ENCODE results near the gene IL12B.

Gene IL12B

GRCh38 chr5:159343295-159344094 is 13.2 kb upstream of the IL12B start:
- no peaks in the 10 kb centered on the region for H3K36me3 ChIP-seq (ENCODE audit: low read depth)
- H3K27me3 ChIP-seq (ENCODE audit: insufficient read depth, poor library complexity, severe bottlenecking): no peaks in the 10 kb centered on the region
- no peak for TF ChIP-seq CTCF (IDR thresholded peaks at IDR 0.05; ENCODE audit: poor library complexity, severe bottlenecking)
- H3K4me1 ChIP-seq (ENCODE audit: insufficient read depth, poor library complexity, severe bottlenecking): peaks cover 17% of the 10 kb centered on the region
- H3K4me3 ChIP-seq (ENCODE audit: severe bottlenecking): no peak overlapping the region
- ATAC-seq (ENCODE audit: low read depth) (no peak), DNase-seq (ENCODE audit: low spot score) (no peak)
- H3K9me3 ChIP-seq (ENCODE audit: severe bottlenecking): no peaks in the 10 kb centered on the region
- no peak overlapping the region for H3K27ac ChIP-seq (ENCODE audit: poor library complexity, severe bottlenecking)

- H3K4me1 ChIP-seq (ENCODE audit: insufficient read depth, poor library complexity, severe bottlenecking): peaks cover 24% of the 10 kb centered on the region
- no peak overlapping the region for H3K27ac ChIP-seq (ENCODE audit: poor library complexity, severe bottlenecking)
- H3K9me3 ChIP-seq (ENCODE audit: severe bottlenecking): no peaks in the 10 kb centered on the region
- H3K27me3 ChIP-seq (ENCODE audit: insufficient read depth, poor library complexity, severe bottlenecking): no peaks in the 10 kb centered on the region
- no peaks in the 10 kb centered on the region for H3K36me3 ChIP-seq (ENCODE audit: low read depth)
- no peak overlapping the region for H3K4me3 ChIP-seq (ENCODE audit: severe bottlenecking)
- ATAC-seq (ENCODE audit: low read depth): no peak
- TF ChIP-seq CTCF (IDR thresholded peaks at IDR 0.05; ENCODE audit: poor library complexity, severe bottlenecking): no peak
- DNase-seq (ENCODE audit: low spot score): no peak
Measured at GRCh38 chr5:159342840-159343239, 12.6 kb upstream of the IL12B start.

GRCh38 chr5:159341906-159342310 is 11.6 kb upstream of the IL12B start:
- ATAC-seq (ENCODE audit: low read depth) (peak; percentile 77), DNase-seq (ENCODE audit: low spot score) (peak; percentile 81)
- Histone ChIP-seq H3K4me3 (ENCODE audit: severe bottlenecking) (no peak overlapping the region), H3K4me1 (ENCODE audit: insufficient read depth, poor library complexity, severe bottlenecking) (peaks cover 33% of the 10 kb centered on the region), H3K27me3 (ENCODE audit: insufficient read depth, poor library complexity, severe bottlenecking) (no peaks in the 10 kb centered on the region), H3K27ac (ENCODE audit: poor library complexity, severe bottlenecking) (peak overlapping the region; percentile 10), H3K9me3 (ENCODE audit: severe bottlenecking) (no peaks in the 10 kb centered on the region), H3K36me3 (ENCODE audit: low read depth) (no peaks in the 10 kb centered on the region; the same call in 1 of the 2 replicates)
- no peak for TF ChIP-seq CTCF (IDR thresholded peaks at IDR 0.05; ENCODE audit: poor library complexity, severe bottlenecking)

- TF ChIP-seq CTCF (IDR thresholded peaks at IDR 0.05; ENCODE audit: poor library complexity, severe bottlenecking): no peak
- H3K9me3 ChIP-seq (ENCODE audit: severe bottlenecking): no peaks in the 10 kb centered on the region
- no peak for DNase-seq (ENCODE audit: low spot score)
- H3K4me1 ChIP-seq (ENCODE audit: insufficient read depth, poor library complexity, severe bottlenecking): peaks cover 34% of the 10 kb centered on the region
- H3K4me3 ChIP-seq (ENCODE audit: severe bottlenecking): no peak overlapping the region
- H3K27me3 ChIP-seq (ENCODE audit: insufficient read depth, poor library complexity, severe bottlenecking): no peaks in the 10 kb centered on the region
- peak overlapping the region; percentile 10 for H3K27ac ChIP-seq (ENCODE audit: poor library complexity, severe bottlenecking)
- no peak for ATAC-seq (ENCODE audit: low read depth)
- H3K36me3 ChIP-seq (ENCODE audit: low read depth): no peaks in the 10 kb centered on the region; the same call in 1 of the 2 replicates
Measured at GRCh38 chr5:159341145-159341544, 10.9 kb upstream of the IL12B start.

GRCh38 chr5:159340511-159340910 is 10.2 kb upstream of the IL12B start:
- Histone ChIP-seq H3K4me1 (ENCODE audit: insufficient read depth, poor library complexity, severe bottlenecking) (peaks cover 40% of the 10 kb centered on the region), H3K9me3 (ENCODE audit: severe bottlenecking) (no peaks in the 10 kb centered on the region), H3K36me3 (ENCODE audit: low read depth) (no peaks in the 10 kb centered on the region; the same call in 1 of the 2 replicates), H3K27ac (ENCODE audit: poor library complexity, severe bottlenecking) (no peak overlapping the region), H3K4me3 (ENCODE audit: severe bottlenecking) (no peak overlapping the region), H3K27me3 (ENCODE audit: insufficient read depth, poor library complexity, severe bottlenecking) (no peaks in the 10 kb centered on the region)
- ATAC-seq (ENCODE audit: low read depth): no peak
- DNase-seq (ENCODE audit: low spot score): no peak
- TF ChIP-seq CTCF (IDR thresholded peaks at IDR 0.05; ENCODE audit: poor library complexity, severe bottlenecking): no peak
